Caco-2 (cell line): ENCODE results near the gene LDLRAD4. TPM values are rescaled to one million over a fixed set of nuclear protein-coding genes. Genes with fewer than 3 reads are reported as not detected.

Experiments
- BruUV-seq: library from RNA; stranded (reverse); fragments of 400-500 nt; replicated peaks from 2 replicates; lab custom pipeline; 2021; lab: Mats Ljungman, UMichigan
- CTCF ChIA-PET: fragments of 300-600 bp; sonication (Branson Sonifier 250); formaldehyde crosslinking; loops from one replicate; lab custom pipeline; 2022; ENCODE audit warnings: antibody characterized with exemption; lab: Charles Lee
- POLR2A ChIA-PET: fragments of 300-600 bp; sonication (Branson Sonifier 250); formaldehyde crosslinking; loops from one replicate; lab custom pipeline; 2022; ENCODE audit warnings: antibody characterized with exemption; lab: Charles Lee
- DNase-seq, 2 experiments: peaks; one replicate each; pipeline versions ENCODE4 v3.0.0 to v3.0.0-alpha.2; 2020 to 2022
- H3K27me3 ChIP-seq: replicated peaks from 2 replicates; pipeline ENCODE4 v1.6.0; 2011; ENCODE audit warnings: low read length; ENCODE audit not compliant: control insufficient read depth, insufficient read depth
- H3K36me3 ChIP-seq: 2 replicates; pipeline ENCODE4 v1.5.1; 2011; ENCODE audit warnings: low read length; ENCODE audit not compliant: control insufficient read depth, insufficient read depth
- H3K4me1 ChIP-seq: fragments of 250-450 bp; sonication (Bioruptor Pico); 2 replicates; pipeline ENCODE4 v1.5.1; 2020; ENCODE audit warnings: mild to moderate bottlenecking
- H3K4me3 ChIP-seq: 2 replicates; pipeline ENCODE4 v1.5.1; 2011; ENCODE audit warnings: low read depth, mild to moderate bottlenecking, control low read depth, low read length
- H3K9me3 ChIP-seq: fragments of 250-450 bp; sonication (Bioruptor Pico); 2 replicates; pipeline ENCODE4 v1.5.1; 2020; ENCODE audit warnings: mild to moderate bottlenecking, moderate library complexity
- H3K27ac Mint-ChIP-seq: one replicate; pipeline ENCODE4 v1.8.0; 2022; ENCODE audit warnings: mixed read lengths; ENCODE audit not compliant: unreplicated experiment
- H3K27me3 Mint-ChIP-seq: one replicate; pipeline ENCODE4 v1.8.0; 2022; ENCODE audit warnings: mixed read lengths; ENCODE audit not compliant: insufficient read depth, unreplicated experiment
- H3K36me3 Mint-ChIP-seq: one replicate; pipeline ENCODE4 v1.8.0; 2022; ENCODE audit warnings: mild to moderate bottlenecking, mixed read lengths; ENCODE audit not compliant: insufficient read depth, unreplicated experiment
- H3K4me1 Mint-ChIP-seq: one replicate; pipeline ENCODE4 v1.8.0; 2022; ENCODE audit warnings: low read depth, mixed read lengths; ENCODE audit not compliant: unreplicated experiment
- H3K4me3 Mint-ChIP-seq: one replicate; pipeline ENCODE4 v1.8.0; 2022; ENCODE audit warnings: mild to moderate bottlenecking, moderate library complexity, mixed read lengths; ENCODE audit not compliant: unreplicated experiment
- H3K9me3 Mint-ChIP-seq: one replicate; pipeline ENCODE4 v1.8.0; 2022; ENCODE audit warnings: mixed read lengths; ENCODE audit not compliant: unreplicated experiment
- CTCF ChIP-seq, 2 experiments: fragments of 200-600 bp in 1 of 2; IDR thresholded peaks; 1 replicate in 1 of 2; 2 replicates in 1 of 2; pipeline versions ENCODE4 v1.5.1 to v1.8.0; 2011 to 2022; ENCODE audit warnings: antibody characterized with exemption in 1 of 2, control low read depth in 1 of 2, inconsistent platforms in 1 of 2, low read depth in 1 of 2, low read length in 1 of 2, mild to moderate bottlenecking in 1 of 2, moderate library complexity in 1 of 2; ENCODE audit not compliant: insufficient read depth in 1 of 2, severe bottlenecking in 1 of 2, unreplicated experiment in 1 of 2
- intact Hi-C: fragments of 100-400 bp; cut with micrococcal nuclease; formaldehyde crosslinking; loops from one replicate; pipeline ENCODE4 v1.10.0; 2022; ENCODE audit not compliant: unreplicated experiment
- total RNA-seq: library from RNA; stranded (reverse); gene quantifications from 2 replicates; pipeline ENCODE4 v1.2.3, GENCODE V29; 2022

Gene LDLRAD4
- total RNA-seq, 1 experiment from 2014 or later, result 1.2 TPM

- Histone ChIP-seq H3K4me3 (no peak overlapping the region), H3K27me3 (no peaks in the 10 kb centered on the region), H3K9me3 (no peaks in the 10 kb centered on the region), H3K36me3 (no peaks in the 10 kb centered on the region), H3K4me1 (no peaks in the 10 kb centered on the region)
- Mint-ChIP-seq H3K9me3 (no peaks in the 10 kb centered on the region), H3K4me1 (no peaks in the 10 kb centered on the region), H3K36me3 (no peaks in the 10 kb centered on the region), H3K4me3 (no peak overlapping the region), H3K27ac (no peak overlapping the region), H3K27me3 (peaks cover 17% of the 10 kb centered on the region)
- ChIA-PET CTCF (no interaction called here), POLR2A (no interaction called here)
- peak in 1 of 2 experiments; percentile 14 for DNase-seq
- intact Hi-C loops, result loop anchor here (10.0 kb wide), 1 partner anchor 63 kb away; no protein-coding TSS in a partner anchor
- BruUV-seq, result no TSS peak
- TF ChIP-seq CTCF (IDR thresholded peaks at IDR 0.05; ENCODE audit: insufficient read depth in 1 of 2, low read depth in 1 of 2, low read length in 1 of 2, severe bottlenecking in 1 of 2, unreplicated experiment in 1 of 2), result no peak
Observed at GRCh38 chr18:13287372-13287771, 68.8 kb downstream of the LDLRAD4 start.

GRCh38 chr18:13288509-13289133 lies 70.1 kb downstream of the LDLRAD4 start:
- peaks cover 21% of the 10 kb centered on the region for H3K27me3 Mint-ChIP-seq
- no peaks in the 10 kb centered on the region for H3K4me1 Mint-ChIP-seq
- ChIA-PET POLR2A (no interaction called here), CTCF (no interaction called here)
- no peak overlapping the region for H3K27ac Mint-ChIP-seq
- Histone ChIP-seq H3K9me3 (no peaks in the 10 kb centered on the region), H3K4me1 (no peaks in the 10 kb centered on the region), H3K27me3 (no peaks in the 10 kb centered on the region), H3K36me3 (no peaks in the 10 kb centered on the region), H3K4me3 (no peak overlapping the region)
- no peaks in the 10 kb centered on the region for H3K36me3 Mint-ChIP-seq
- H3K4me3 Mint-ChIP-seq, result no peak overlapping the region
- no peaks in the 10 kb centered on the region for H3K9me3 Mint-ChIP-seq
- no TSS peak for BruUV-seq
- DNase-seq, result no peak
- intact Hi-C loops, result loop anchor here (10.0 kb wide), 1 partner anchor 64 kb away; no protein-coding TSS in a partner anchor
- no peak for TF ChIP-seq CTCF (IDR thresholded peaks at IDR 0.05; ENCODE audit: insufficient read depth in 1 of 2, low read depth in 1 of 2, low read length in 1 of 2, severe bottlenecking in 1 of 2, unreplicated experiment in 1 of 2)

- H3K9me3 Mint-ChIP-seq, result no peaks in the 10 kb centered on the region
- TF ChIP-seq CTCF (IDR thresholded peaks at IDR 0.05; ENCODE audit: insufficient read depth in 1 of 2, low read depth in 1 of 2, low read length in 1 of 2, severe bottlenecking in 1 of 2, unreplicated experiment in 1 of 2), result no peak
- Histone ChIP-seq H3K9me3 (no peaks in the 10 kb centered on the region), H3K4me3 (no peak overlapping the region), H3K27me3 (no peaks in the 10 kb centered on the region; the same call in 1 of the 2 replicates), H3K4me1 (no peaks in the 10 kb centered on the region), H3K36me3 (no peaks in the 10 kb centered on the region)
- DNase-seq, result no peak
- no peaks in the 10 kb centered on the region for H3K36me3 Mint-ChIP-seq
- CTCF ChIA-PET, result no interaction called here
- H3K4me1 Mint-ChIP-seq, result no peaks in the 10 kb centered on the region
- H3K27ac Mint-ChIP-seq, result no peak overlapping the region
- no TSS peak for BruUV-seq
- intact Hi-C loops, result loop anchor here (10.0 kb wide), 1 partner anchor 65 kb away; no protein-coding TSS in a partner anchor
- H3K27me3 Mint-ChIP-seq, result peaks cover 23% of the 10 kb centered on the region
- no peak overlapping the region for H3K4me3 Mint-ChIP-seq
- POLR2A ChIA-PET, result no interaction called here
Observed at GRCh38 chr18:13289481-13290205, 71.1 kb downstream of the LDLRAD4 start.
